ENCODE results near the gene CLEC4F. TPM values are rescaled to one million over a fixed set of nuclear protein-coding genes. Genes with fewer than 3 reads are reported as not detected.

The CLEC4F gene
- total and polyA plus RNA-seq, 2 of the 13 experiments (the other 11 are each of a cell fraction or from before 2014, with no cell fraction given) = 0.12 to 0.13 TPM

DNA sequence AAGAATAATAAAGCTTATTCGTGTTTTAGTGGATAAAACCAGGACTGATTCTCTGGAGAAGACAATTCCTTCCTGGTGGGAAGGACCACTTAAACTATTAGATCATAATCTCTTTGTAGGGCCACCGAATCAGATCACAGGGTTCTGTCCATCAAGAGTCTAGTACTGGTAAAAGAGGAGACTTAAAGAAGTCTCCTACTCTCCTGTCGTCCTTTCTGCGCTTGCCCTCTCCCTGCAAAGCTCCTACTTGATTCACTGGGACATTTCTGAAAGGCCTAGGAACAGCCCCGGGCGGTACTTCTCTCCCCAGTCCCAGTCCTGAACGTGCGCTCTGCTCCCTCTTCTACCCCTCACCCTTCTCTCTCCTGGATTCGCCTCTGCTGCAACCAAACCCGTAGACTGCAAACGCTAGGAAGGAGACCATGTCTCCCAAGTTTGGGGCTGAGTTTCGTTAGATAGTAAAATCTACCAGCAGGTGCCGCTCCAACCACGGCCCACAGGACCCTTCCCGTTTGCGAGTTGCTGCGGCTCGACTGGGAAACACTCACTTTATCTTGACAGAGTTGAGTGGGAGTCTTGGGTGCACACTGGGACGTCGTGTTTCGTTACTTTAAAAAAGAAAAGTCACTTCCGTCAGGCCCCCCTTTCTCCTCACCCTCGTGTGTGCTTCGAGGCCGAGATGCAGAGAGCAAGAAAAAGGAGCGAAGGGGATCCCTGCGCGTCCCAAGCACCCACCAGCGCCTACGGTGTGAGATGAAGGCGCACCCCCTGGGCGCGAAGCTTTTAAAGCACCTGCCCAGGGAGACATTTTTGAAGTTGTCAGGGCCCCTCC, 30.9 kb downstream of the CLEC4F start (continued):
- TF ChIP-seq SRF (IDR thresholded peaks at IDR 0.05; ENCODE audit: low read depth, low read length) = no peak
- TF ChIP-seq ZNF563 (CRISPR knock-in tag; IDR thresholded peaks at IDR 0.05) = 0 out of 2 replicates have a peak, but pooled peaks have one; percentile 24
- TF ChIP-seq ATRX (CRISPR knock-in tag; IDR thresholded peaks at IDR 0.05; ENCODE audit: borderline replicate concordance) = no peak
- TF ChIP-seq, protein P1, sequence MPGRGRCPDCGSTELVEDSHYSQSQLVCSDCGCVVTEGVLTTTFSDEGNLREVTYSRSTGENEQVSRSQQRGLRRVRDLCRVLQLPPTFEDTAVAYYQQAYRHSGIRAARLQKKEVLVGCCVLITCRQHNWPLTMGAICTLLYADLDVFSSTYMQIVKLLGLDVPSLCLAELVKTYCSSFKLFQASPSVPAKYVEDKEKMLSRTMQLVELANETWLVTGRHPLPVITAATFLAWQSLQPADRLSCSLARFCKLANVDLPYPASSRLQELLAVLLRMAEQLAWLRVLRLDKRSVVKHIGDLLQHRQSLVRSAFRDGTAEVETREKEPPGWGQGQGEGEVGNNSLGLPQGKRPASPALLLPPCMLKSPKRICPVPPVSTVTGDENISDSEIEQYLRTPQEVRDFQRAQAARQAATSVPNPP (CRISPR knock-in tag; IDR thresholded peaks at IDR 0.05) = no peak
- TF ChIP-seq CENPBD1 (CRISPR knock-in tag; IDR thresholded peaks at IDR 0.05; ENCODE audit: borderline replicate concordance, low read depth) = no peak
- peak; percentile 71 for TF ChIP-seq GATAD2A (CRISPR knock-in tag; IDR thresholded peaks at IDR 0.05)
- TF ChIP-seq FOXA3 (CRISPR knock-in tag; IDR thresholded peaks at IDR 0.05) = peak; percentile 43
- TF ChIP-seq CBFB (CRISPR knock-in tag; IDR thresholded peaks at IDR 0.05) = no peak
- no peak for TF ChIP-seq FLYWCH1 (CRISPR knock-in tag; IDR thresholded peaks at IDR 0.05)
- TF ChIP-seq ZBTB8A (CRISPR knock-in tag; IDR thresholded peaks at IDR 0.05; ENCODE audit: borderline replicate concordance, low read depth) = no peak
- TF ChIP-seq PHF5A (CRISPR knock-in tag; IDR thresholded peaks at IDR 0.05; ENCODE audit: low read depth, unreplicated experiment) = no peak
- TF ChIP-seq ZNF597 (CRISPR knock-in tag; IDR thresholded peaks at IDR 0.05) = no peak
- TF ChIP-seq EHMT2 (IDR thresholded peaks at IDR 0.05; ENCODE audit: borderline replicate concordance, low read depth, low read length) = no peak
- no peak for TF ChIP-seq RNF2 (conservative IDR thresholded peaks at IDR 0.05; ENCODE audit: low read depth)
- no peak for TF ChIP-seq ZFAT (CRISPR knock-in tag; conservative IDR thresholded peaks at IDR 0.05)
- no peak for TF ChIP-seq HNRNPUL1 (IDR thresholded peaks at IDR 0.05; ENCODE audit: low read depth, low read length)
- TF ChIP-seq THAP9 (CRISPR knock-in tag; IDR thresholded peaks at IDR 0.05; ENCODE audit: borderline replicate concordance) = peak; percentile 36; the same call in 1 of the 2 replicates
- TF ChIP-seq KDM5A (IDR thresholded peaks at IDR 0.05; ENCODE audit: borderline replicate concordance, low read length) = no peak
- TF ChIP-seq RFX3 (CRISPR knock-in tag; IDR thresholded peaks at IDR 0.05) = no peak
- no peak for TF ChIP-seq ZNF276 (CRISPR knock-in tag; IDR thresholded peaks at IDR 0.05; ENCODE audit: low read depth)
- TF ChIP-seq HNF4G (IDR thresholded peaks at IDR 0.05; ENCODE audit: borderline replicate concordance, low read depth, low read length) = no peak
- 0 out of 2 replicates have a peak, but pooled peaks have one; percentile 27 for TF ChIP-seq HNF4G (CRISPR knock-in tag; IDR thresholded peaks at IDR 0.05; ENCODE audit: borderline replicate concordance, low read depth)

Measured in HepG2 (cell line).